Loucy (cell line): Measurements from ENCODE around the gene CACNA1H.

Experiments
- H2AFZ ChIP-seq: fragments of 200-600 bp; sonication (generic); 2 replicates; pipeline ENCODE4 v1.6.0; 2016; ENCODE audit warnings: antibody characterized with exemption, mild to moderate bottlenecking, low read length, moderate library complexity
- H3F3A ChIP-seq: fragments of 200-600 bp; 2 replicates; pipeline ENCODE4 v1.6.0; 2016; ENCODE audit warnings: antibody characterized with exemption, low read depth, mild to moderate bottlenecking
- H3K27me3 ChIP-seq: fragments of 200-600 bp; sonication (generic); 2 replicates; pipeline ENCODE4 v1.6.1; 2014; ENCODE audit warnings: low read length, mild to moderate bottlenecking; ENCODE audit not compliant: insufficient read depth, poor library complexity, severe bottlenecking
- H3K36me3 ChIP-seq: fragments of 200-600 bp; sonication (generic); 2 replicates; pipeline ENCODE4 v1.6.1; 2016; ENCODE audit warnings: low read length; ENCODE audit not compliant: insufficient read depth
- H3K4me1 ChIP-seq: fragments of 200-600 bp; sonication (generic); 2 replicates; pipeline ENCODE4 v1.5.1; 2014; ENCODE audit warnings: low read length, mild to moderate bottlenecking; ENCODE audit not compliant: insufficient read depth, poor library complexity, severe bottlenecking
- H3K4me2 ChIP-seq: fragments of 200-600 bp; sonication (generic); 2 replicates; pipeline ENCODE4 v1.6.0; 2014; ENCODE audit warnings: antibody characterized with exemption, low read length, low read depth, mild to moderate bottlenecking; ENCODE audit not compliant: poor library complexity, severe bottlenecking
- H3K4me3 ChIP-seq: fragments of 200-600 bp; sonication (generic); 2 replicates; pipeline ENCODE4 v1.5.1; 2014; ENCODE audit warnings: low read length, mild to moderate bottlenecking, mixed read lengths; ENCODE audit not compliant: poor library complexity, severe bottlenecking
- H3K79me2 ChIP-seq: fragments of 200-600 bp; sonication (generic); 2 replicates; pipeline ENCODE4 v1.6.1; 2014; ENCODE audit warnings: low read length; ENCODE audit not compliant: insufficient read depth
- H3K9ac ChIP-seq: fragments of 200-600 bp; sonication (generic); 2 replicates; pipeline ENCODE4 v1.6.0; 2014; ENCODE audit warnings: mild to moderate bottlenecking, low read depth, low read length, moderate library complexity; ENCODE audit not compliant: poor library complexity, severe bottlenecking
- H3K9me2 ChIP-seq: fragments of 200-600 bp; sonication (generic); replicated peaks from 2 replicates; pipeline ENCODE4 v1.6.1; 2016; ENCODE audit warnings: low read depth, low read length, mixed read lengths
- H3K9me3 ChIP-seq: fragments of 200-600 bp; sonication (generic); 2 replicates; pipeline ENCODE4 v1.6.1; 2014; ENCODE audit warnings: mild to moderate bottlenecking, antibody characterized with exemption, low read length, low read depth; ENCODE audit not compliant: insufficient read depth
- H4K20me1 ChIP-seq: fragments of 200-600 bp; sonication (generic); 2 replicates; pipeline ENCODE4 v1.6.0; 2014; ENCODE audit warnings: antibody characterized with exemption, low read length, mild to moderate bottlenecking; ENCODE audit not compliant: insufficient read depth, poor library complexity, severe bottlenecking
- CTCF ChIP-seq: fragments of 200-600 bp; sonication (generic); conservative IDR thresholded peaks from 2 replicates; pipeline ENCODE4 v1.5.1; 2014; ENCODE audit warnings: mild to moderate bottlenecking, antibody characterized with exemption, low read length
- EZH2phosphoT487 ChIP-seq: fragments of 200-600 bp; IDR thresholded peaks from 2 replicates; pipeline ENCODE4 v1.6.1; 2018; ENCODE audit warnings: antibody characterized with exemption, mild to moderate bottlenecking, moderate library complexity, borderline replicate concordance

The CACNA1H gene

GRCh38 chr16:1127971-1128715 is 24.8 kb upstream of the CACNA1H start:
- no peak for TF ChIP-seq CTCF
- H3K36me3 ChIP-seq = no peaks in the 10 kb centered on the region
- H4K20me1 ChIP-seq = no peaks in the 10 kb centered on the region
- H3K4me1 ChIP-seq = no peaks in the 10 kb centered on the region
- H3K4me3 ChIP-seq = no peak overlapping the region
- H3K27me3 ChIP-seq = no peaks in the 10 kb centered on the region
- H2AFZ ChIP-seq = no peak overlapping the region
- H3K4me2 ChIP-seq = no peak overlapping the region
- no peaks in the 10 kb centered on the region for H3F3A ChIP-seq
- no peaks in the 10 kb centered on the region for H3K9me2 ChIP-seq
- no peaks in the 10 kb centered on the region for H3K79me2 ChIP-seq
- H3K9ac ChIP-seq = no peak overlapping the region
- H3K9me3 ChIP-seq = no peaks in the 10 kb centered on the region

GRCh38 chr16:1129106-1129960 is 23.6 kb upstream of the CACNA1H start:
- Histone ChIP-seq H3K36me3 (no peaks in the 10 kb centered on the region), H3K4me1 (no peaks in the 10 kb centered on the region), H3K9ac (no peak overlapping the region), H3F3A (no peaks in the 10 kb centered on the region), H3K27me3 (no peaks in the 10 kb centered on the region), H3K9me2 (no peaks in the 10 kb centered on the region), H3K4me3 (no peak overlapping the region), H4K20me1 (no peaks in the 10 kb centered on the region), H3K9me3 (no peaks in the 10 kb centered on the region), H3K79me2 (no peaks in the 10 kb centered on the region), H3K4me2 (no peak overlapping the region), H2AFZ (no peak overlapping the region)
- no peak for TF ChIP-seq CTCF
- TF ChIP-seq EZH2phosphoT487 = no peak

DNA sequence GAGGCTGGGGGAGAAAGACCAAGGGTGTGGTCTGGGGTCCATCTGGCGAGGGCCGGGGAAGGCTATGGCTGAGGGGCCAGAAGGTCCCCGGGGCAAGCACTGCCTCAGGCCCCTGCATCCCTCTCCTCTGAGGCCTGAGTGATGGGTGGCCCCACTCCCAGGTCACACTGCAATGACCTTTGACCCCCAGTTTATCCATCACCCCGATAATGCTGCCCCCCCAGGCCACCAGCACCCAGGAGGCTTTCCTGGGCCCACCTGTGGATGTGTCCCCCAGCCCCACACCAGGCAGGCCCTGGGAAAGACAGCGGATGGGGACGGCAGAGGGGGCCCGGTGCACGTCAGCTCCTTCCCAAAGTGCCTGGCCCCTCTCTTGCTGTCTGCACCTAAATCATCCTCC is 22.5 kb upstream of the CACNA1H start:
- no peaks in the 10 kb centered on the region for H3K79me2 ChIP-seq
- no peak overlapping the region for H3K9ac ChIP-seq
- TF ChIP-seq CTCF = no peak
- no peak for TF ChIP-seq EZH2phosphoT487
- H3K4me1 ChIP-seq = no peaks in the 10 kb centered on the region
- H4K20me1 ChIP-seq = no peaks in the 10 kb centered on the region
- no peaks in the 10 kb centered on the region for H3F3A ChIP-seq
- no peaks in the 10 kb centered on the region for H3K27me3 ChIP-seq
- no peaks in the 10 kb centered on the region for H3K36me3 ChIP-seq
- no peak overlapping the region for H2AFZ ChIP-seq
- no peak overlapping the region for H3K4me2 ChIP-seq
- H3K4me3 ChIP-seq = no peak overlapping the region
- no peaks in the 10 kb centered on the region for H3K9me2 ChIP-seq
- no peaks in the 10 kb centered on the region for H3K9me3 ChIP-seq
